MCF 10A (cell line): ENCODE data around the gene CIRBP. TPM values are rescaled to one million over a fixed set of nuclear protein-coding genes. Genes with fewer than 3 reads are reported as not detected.

Source experiments
- BruUV-seq: library from RNA; stranded (reverse); fragments of 400-500 nt; replicated peaks from 2 replicates; lab custom pipeline; 2021; lab: Mats Ljungman, UMichigan
- CTCF ChIA-PET: fragments of 300-600 bp; sonication (Branson Sonifier 250); formaldehyde crosslinking; extraction: SDS; loops from one replicate; lab custom pipeline; 2021; ENCODE audit warnings: antibody characterized with exemption, inconsistent platforms; lab: Yijun Ruan, JAX
- POLR2A ChIA-PET: fragments of 300-600, 350-650 bp; sonication (Branson Sonifier 250); formaldehyde crosslinking; extraction: SDS; loops from one replicate; lab custom pipeline; 2020; ENCODE audit warnings: antibody characterized with exemption, inconsistent platforms; lab: Yijun Ruan, JAX
- DNase-seq: peaks from one replicate; pipeline ENCODE4 v3.0.0-alpha.2; 2018; ENCODE audit not compliant: unreplicated experiment
- H3K27ac Mint-ChIP-seq: one replicate; pipeline ENCODE4 v1.8.0; 2022; ENCODE audit warnings: mild to moderate bottlenecking, low read depth, mixed read lengths; ENCODE audit not compliant: unreplicated experiment
- H3K27me3 Mint-ChIP-seq: one replicate; pipeline ENCODE4 v1.8.0; 2022; ENCODE audit warnings: mixed read lengths; ENCODE audit not compliant: insufficient read depth, unreplicated experiment
- H3K36me3 Mint-ChIP-seq: one replicate; pipeline ENCODE4 v1.8.0; 2022; ENCODE audit warnings: mild to moderate bottlenecking, moderate library complexity, mixed read lengths; ENCODE audit not compliant: insufficient read depth, unreplicated experiment
- H3K4me1 Mint-ChIP-seq: one replicate; pipeline ENCODE4 v1.8.0; 2022; ENCODE audit warnings: mixed read lengths; ENCODE audit not compliant: insufficient read depth, unreplicated experiment
- H3K4me3 Mint-ChIP-seq: one replicate; pipeline ENCODE4 v1.8.0; 2022; ENCODE audit warnings: mild to moderate bottlenecking, moderate library complexity, mixed read lengths; ENCODE audit not compliant: unreplicated experiment
- H3K9me3 Mint-ChIP-seq: one replicate; pipeline ENCODE4 v1.8.0; 2022; ENCODE audit warnings: mixed read lengths; ENCODE audit not compliant: unreplicated experiment
- CTCF ChIP-seq: fragments of 200-600 bp; IDR thresholded peaks from one replicate; pipeline ENCODE4 v1.8.0; 2022; ENCODE audit warnings: antibody characterized with exemption, mild to moderate bottlenecking; ENCODE audit not compliant: unreplicated experiment
- intact Hi-C: fragments of 100-400 bp; cut with micrococcal nuclease; formaldehyde crosslinking; loops from 2 replicates; pipeline ENCODE4 v1.14.1; 2022
- total RNA-seq: library from RNA; stranded (reverse); gene quantifications from 2 replicates; pipeline ENCODE4 v1.2.3, GENCODE V29; 2022

Gene CIRBP
- total RNA-seq, 1 experiment from 2014 or later = 362 TPM

GRCh38 chr19:1229924-1230782 lies 39.0 kb upstream of the CIRBP start:
- Mint-ChIP-seq H3K4me1 (peaks cover 14% of the 10 kb centered on the region), H3K27ac (no peak overlapping the region), H3K4me3 (no peak overlapping the region), H3K27me3 (no peaks in the 10 kb centered on the region), H3K36me3 (peaks cover 10% of the 10 kb centered on the region), H3K9me3 (no peaks in the 10 kb centered on the region)
- no peak for DNase-seq
- intact Hi-C loops = no loop called here
- ChIA-PET POLR2A (interaction anchor here (0.7 kb wide), 1 partner anchor 14 kb away, joined by 3 read pairs; no protein-coding TSS in a partner anchor), CTCF (interaction anchor here (0.5 kb wide), 1 partner anchor 36 kb away, joined by 3 read pairs; no protein-coding TSS in a partner anchor)
- no TSS peak for BruUV-seq
- no peak for TF ChIP-seq CTCF

GRCh38 chr19:1230783-1231489 lies 38.2 kb upstream of the CIRBP start:
- no peak overlapping the region for H3K27ac Mint-ChIP-seq

GRCh38 chr19:1231729-1232637 lies 37.1 kb upstream of the CIRBP start:
- ChIA-PET CTCF (interaction anchor here (0.5 to 0.7 kb wide), 3 partner anchors 14 to 81 kb away, joined by 3 to 4 read pairs (median 4); no protein-coding TSS in a partner anchor), POLR2A (interaction anchor here (0.6 to 1.0 kb wide), 3 partner anchors 15 to 128 kb away, joined by 3 to 4 read pairs (median 4); partner anchors contain the start of gene GPX4)
- no peaks in the 10 kb centered on the region for H3K27me3 Mint-ChIP-seq
- intact Hi-C loops = no loop called here
- H3K36me3 Mint-ChIP-seq = peaks cover 7% of the 10 kb centered on the region
- peaks cover 14% of the 10 kb centered on the region for H3K4me1 Mint-ChIP-seq
- no TSS peak for BruUV-seq
- DNase-seq = no peak
- no peak for TF ChIP-seq CTCF
- no peak overlapping the region for H3K4me3 Mint-ChIP-seq
- no peaks in the 10 kb centered on the region for H3K9me3 Mint-ChIP-seq
- peak overlapping the region; percentile 27 for H3K27ac Mint-ChIP-seq

More at GRCh38 chr19:1230783-1231489, 38.2 kb upstream of the CIRBP start:
- H3K36me3 Mint-ChIP-seq = peaks cover 10% of the 10 kb centered on the region
- POLR2A ChIA-PET = no interaction called here
- CTCF ChIA-PET = no interaction called here
- DNase-seq = no peak
- BruUV-seq = no TSS peak
- H3K4me1 Mint-ChIP-seq = peaks cover 14% of the 10 kb centered on the region
- no peaks in the 10 kb centered on the region for H3K9me3 Mint-ChIP-seq
- intact Hi-C loops = no loop called here
- no peak overlapping the region for H3K4me3 Mint-ChIP-seq
- TF ChIP-seq CTCF = no peak
- no peaks in the 10 kb centered on the region for H3K27me3 Mint-ChIP-seq
